22Rv1 (cell line): ENCODE results near the gene PRDM16.

ENCODE experiments used
- H3K27ac ChIP-seq: fragments of 450-650 bp; 2 replicates; pipeline ENCODE4 v1.5.1; 2017
- CTCF ChIP-seq: fragments of 450-650 bp; IDR thresholded peaks from 2 replicates; pipeline ENCODE4 v1.5.1; 2017; ENCODE audit warnings: mild to moderate bottlenecking
- ZFX ChIP-seq: fragments of 450-650 bp; IDR thresholded peaks from 2 replicates; pipeline ENCODE4 v1.6.1; 2017; ENCODE audit warnings: antibody characterized with exemption, borderline replicate concordance

PRDM16 gene

GRCh38 chr1:3469849-3470649 lies 401.0 kb downstream of the PRDM16 start:
- TF ChIP-seq CTCF = no peak
- TF ChIP-seq ZFX = no peak
- H3K27ac ChIP-seq = no peak overlapping the region

GRCh38 chr1:3470650-3471355 lies 401.8 kb downstream of the PRDM16 start:
- H3K27ac ChIP-seq = no peak overlapping the region
- TF ChIP-seq CTCF (no peak), ZFX (no peak)

GRCh38 chr1:3471356-3472087 lies 402.5 kb downstream of the PRDM16 start:
- H3K27ac ChIP-seq = no peak overlapping the region
- TF ChIP-seq ZFX (no peak), CTCF (no peak)

- H3K27ac ChIP-seq = no peak overlapping the region
Measured at GRCh38 chr1:3472088-3472850, 403.3 kb downstream of the PRDM16 start.

GRCh38 chr1:3472906-3473305 lies 403.9 kb downstream of the PRDM16 start:
- H3K27ac ChIP-seq = no peak overlapping the region
- TF ChIP-seq ZFX = no peak
- no peak for TF ChIP-seq CTCF

More at GRCh38 chr1:3472088-3472850, 403.3 kb downstream of the PRDM16 start:
- TF ChIP-seq ZFX (no peak), CTCF (no peak)

GRCh38 chr1:3473381-3473844 lies 404.4 kb downstream of the PRDM16 start:
- TF ChIP-seq ZFX (no peak), CTCF (no peak)
- H3K27ac ChIP-seq = no peak overlapping the region
